ENCODE data around the gene NATD1.

DNA sequence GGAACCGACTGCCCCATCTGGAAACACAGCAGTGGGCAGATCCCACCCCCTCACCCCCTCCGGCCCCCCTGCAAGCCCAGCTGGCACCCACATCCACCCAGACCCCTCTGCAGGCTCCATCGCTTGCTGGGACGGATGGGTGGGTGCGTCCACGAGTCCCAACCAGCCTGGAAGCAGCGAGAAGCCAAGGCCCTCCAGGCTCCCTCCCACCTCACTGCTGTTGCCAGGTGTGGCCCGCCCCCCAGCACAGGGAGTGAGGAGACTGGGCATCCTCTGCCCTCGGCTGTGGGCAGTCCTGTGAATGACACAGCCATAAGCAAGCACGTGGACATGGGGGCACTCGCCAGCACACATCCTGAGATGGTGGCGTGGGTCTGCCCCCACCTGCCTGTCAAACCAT lies 50.7 kb downstream of the NATD1 start:
- no peak for TF ChIP-seq POLR2A (IDR thresholded peaks at IDR 0.05)
- TF ChIP-seq, protein P1, sequence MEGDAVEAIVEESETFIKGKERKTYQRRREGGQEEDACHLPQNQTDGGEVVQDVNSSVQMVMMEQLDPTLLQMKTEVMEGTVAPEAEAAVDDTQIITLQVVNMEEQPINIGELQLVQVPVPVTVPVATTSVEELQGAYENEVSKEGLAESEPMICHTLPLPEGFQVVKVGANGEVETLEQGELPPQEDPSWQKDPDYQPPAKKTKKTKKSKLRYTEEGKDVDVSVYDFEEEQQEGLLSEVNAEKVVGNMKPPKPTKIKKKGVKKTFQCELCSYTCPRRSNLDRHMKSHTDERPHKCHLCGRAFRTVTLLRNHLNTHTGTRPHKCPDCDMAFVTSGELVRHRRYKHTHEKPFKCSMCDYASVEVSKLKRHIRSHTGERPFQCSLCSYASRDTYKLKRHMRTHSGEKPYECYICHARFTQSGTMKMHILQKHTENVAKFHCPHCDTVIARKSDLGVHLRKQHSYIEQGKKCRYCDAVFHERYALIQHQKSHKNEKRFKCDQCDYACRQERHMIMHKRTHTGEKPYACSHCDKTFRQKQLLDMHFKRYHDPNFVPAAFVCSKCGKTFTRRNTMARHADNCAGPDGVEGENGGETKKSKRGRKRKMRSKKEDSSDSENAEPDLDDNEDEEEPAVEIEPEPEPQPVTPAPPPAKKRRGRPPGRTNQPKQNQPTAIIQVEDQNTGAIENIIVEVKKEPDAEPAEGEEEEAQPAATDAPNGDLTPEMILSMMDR (IDR thresholded peaks at IDR 0.05) = no peak
